Measurements from ENCODE around the gene RAB31. TPM values are rescaled to one million over a fixed set of nuclear protein-coding genes. Genes with fewer than 3 reads are reported as not detected.

Gene RAB31
- polyA plus RNA-seq, 1 of the 3 experiments (the other 2 are of a cell fraction) = 23.0 TPM

DNA sequence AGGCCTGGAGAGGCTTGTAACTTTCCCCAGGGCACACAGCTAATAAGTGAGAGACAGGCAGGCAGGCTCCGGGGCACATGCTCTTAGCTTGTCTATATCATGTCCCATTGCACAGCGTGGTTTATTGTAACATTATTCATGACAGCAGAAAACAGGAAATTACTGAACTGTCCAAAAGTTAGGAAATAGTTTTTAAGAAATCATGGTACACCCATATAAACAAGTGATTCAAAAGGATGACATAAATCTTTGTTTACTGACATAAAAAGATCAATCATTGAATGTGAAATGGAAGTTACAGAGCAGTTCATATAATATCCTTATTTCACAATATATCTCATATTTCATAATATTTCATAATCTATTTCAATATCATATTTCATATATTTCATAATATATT, 143.4 kb downstream of the RAB31 start:
- CTCF ChIA-PET = interaction anchor here (1.0 kb wide), 1 partner anchor 646 kb away, joined by 3 read pairs; no protein-coding TSS in a partner anchor
- 76% methylated on average over 2 of the region's 2 CpGs for WGBS (ENCODE audit: low lambda C conversion rate)
- POLR2A ChIA-PET = no interaction called here

More for the DNA sequence above, 143.4 kb downstream of the RAB31 start:
- Histone ChIP-seq H3K27me3 (ENCODE audit: insufficient read depth) (no peaks in the 10 kb centered on the region), H3K36me3 (replicated peaks in 1 of 2; ENCODE audit: control insufficient read depth in 1 of 2, insufficient read depth in 2 of 2, low read length in 1 of 2) (peaks cover 0 to 4% of the 10 kb centered on the region in 2 experiments), H3K4me1 (ENCODE audit: control insufficient read depth in 1 of 2, insufficient read depth in 2 of 2, low read depth in 1 of 2, low read length in 1 of 2) (no peaks in the 10 kb centered on the region), H3K4me2 (no peak overlapping the region), H3F3A (replicated peaks; ENCODE audit: insufficient read depth) (no peaks in the 10 kb centered on the region), H2AFZ (ENCODE audit: low read depth) (no peak overlapping the region), H4K20me1 (ENCODE audit: insufficient read depth) (no peaks in the 10 kb centered on the region), H3K9me2 (no peaks in the 10 kb centered on the region), H3K27ac (ENCODE audit: low read depth in 2 of 2, low read length in 1 of 2) (no peak overlapping the region), H3K4me3 (ENCODE audit: low read depth in 2 of 2, low read length in 1 of 2) (no peak overlapping the region), H3K9ac (no peak overlapping the region), H3K9me3 (peaks cover 8% of the 10 kb centered on the region; the same call in 1 of the 2 replicates), H3K79me2 (ENCODE audit: insufficient read depth) (no peaks in the 10 kb centered on the region; the same call in 1 of the 2 replicates)
- TF ChIP-seq PBX3 (IDR thresholded peaks at IDR 0.05) (no peak), FOXM1 (IDR thresholded peaks at IDR 0.05; ENCODE audit: low read depth) (no peak), SIN3A (IDR thresholded peaks at IDR 0.05; ENCODE audit: borderline replicate concordance, low read depth, low read length) (no peak), ELF1 (IDR thresholded peaks at IDR 0.05) (no peak), USF2 (IDR thresholded peaks at IDR 0.05; ENCODE audit: borderline replicate concordance, low read depth, low read length) (no peak), TAF1 (IDR thresholded peaks at IDR 0.05; ENCODE audit: borderline replicate concordance, low read depth, low read length) (no peak), SMC3 (IDR thresholded peaks at IDR 0.05; ENCODE audit: low read depth, low read length) (no peak)
- TF ChIP-seq, protein P1, sequence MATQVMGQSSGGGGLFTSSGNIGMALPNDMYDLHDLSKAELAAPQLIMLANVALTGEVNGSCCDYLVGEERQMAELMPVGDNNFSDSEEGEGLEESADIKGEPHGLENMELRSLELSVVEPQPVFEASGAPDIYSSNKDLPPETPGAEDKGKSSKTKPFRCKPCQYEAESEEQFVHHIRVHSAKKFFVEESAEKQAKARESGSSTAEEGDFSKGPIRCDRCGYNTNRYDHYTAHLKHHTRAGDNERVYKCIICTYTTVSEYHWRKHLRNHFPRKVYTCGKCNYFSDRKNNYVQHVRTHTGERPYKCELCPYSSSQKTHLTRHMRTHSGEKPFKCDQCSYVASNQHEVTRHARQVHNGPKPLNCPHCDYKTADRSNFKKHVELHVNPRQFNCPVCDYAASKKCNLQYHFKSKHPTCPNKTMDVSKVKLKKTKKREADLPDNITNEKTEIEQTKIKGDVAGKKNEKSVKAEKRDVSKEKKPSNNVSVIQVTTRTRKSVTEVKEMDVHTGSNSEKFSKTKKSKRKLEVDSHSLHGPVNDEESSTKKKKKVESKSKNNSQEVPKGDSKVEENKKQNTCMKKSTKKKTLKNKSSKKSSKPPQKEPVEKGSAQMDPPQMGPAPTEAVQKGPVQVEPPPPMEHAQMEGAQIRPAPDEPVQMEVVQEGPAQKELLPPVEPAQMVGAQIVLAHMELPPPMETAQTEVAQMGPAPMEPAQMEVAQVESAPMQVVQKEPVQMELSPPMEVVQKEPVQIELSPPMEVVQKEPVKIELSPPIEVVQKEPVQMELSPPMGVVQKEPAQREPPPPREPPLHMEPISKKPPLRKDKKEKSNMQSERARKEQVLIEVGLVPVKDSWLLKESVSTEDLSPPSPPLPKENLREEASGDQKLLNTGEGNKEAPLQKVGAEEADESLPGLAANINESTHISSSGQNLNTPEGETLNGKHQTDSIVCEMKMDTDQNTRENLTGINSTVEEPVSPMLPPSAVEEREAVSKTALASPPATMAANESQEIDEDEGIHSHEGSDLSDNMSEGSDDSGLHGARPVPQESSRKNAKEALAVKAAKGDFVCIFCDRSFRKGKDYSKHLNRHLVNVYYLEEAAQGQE (IDR thresholded peaks at IDR 0.05; ENCODE audit: low read depth, low read length) = no peak
- DNase-seq = no peak

All from SK-N-SH (cell line).